GM19395 (cell line): ENCODE data around the gene ATP6V0E2.
A peak's percentile ranks its signal among the peaks of the same experiment; 100 is the strongest.
"Not testable (repeated sequence)": the region's sequence is repeated elsewhere in the genome, so short reads cannot be mapped to it uniquely, and the experiment has no call there.

ENCODE experiments used
- ATAC-seq: cut with Tn5 transposase; IDR thresholded peaks from one replicate; pipeline ENCODE4 v1.9.1; 2021; ENCODE audit warnings: mild to moderate bottlenecking, moderate library complexity; ENCODE audit not compliant: unreplicated experiment

The ATP6V0E2 gene

GRCh38 chr7:149873074-149873969 is at the start of gene ATP6V0E2:
TSS of gene ATP6V0E2 (plus strand) at chr7:149873969. CDS start at chr7:149874066, 97 bp downstream.
- ATAC-seq, result peak; percentile 87

GRCh38 chr7:149824301-149824741 is 49.4 kb upstream of the ATP6V0E2 start:
- no peak for ATAC-seq

GRCh38 chr7:149824748-149825566 is 48.8 kb upstream of the ATP6V0E2 start:
- ATAC-seq, result no peak

GRCh38 chr7:149825567-149826343 is 48.0 kb upstream of the ATP6V0E2 start:
- no peak for ATAC-seq

- ATAC-seq, result no peak
Observed at GRCh38 chr7:149826344-149827088, 47.3 kb upstream of the ATP6V0E2 start.

GRCh38 chr7:149827089-149827981 is 46.4 kb upstream of the ATP6V0E2 start:
- ATAC-seq, result no peak

GRCh38 chr7:149828357-149829309 is 45.1 kb upstream of the ATP6V0E2 start:
- ATAC-seq, result no peak

- ATAC-seq, result not testable (repeated sequence)
Observed at GRCh38 chr7:149830527-149830926, 43.2 kb upstream of the ATP6V0E2 start.

- no peak for ATAC-seq
Observed at GRCh38 chr7:149830997-149831740, 42.6 kb upstream of the ATP6V0E2 start.

- no peak for ATAC-seq
Observed at GRCh38 chr7:149831741-149832219, 42.0 kb upstream of the ATP6V0E2 start.

- no peak for ATAC-seq
Observed at GRCh38 chr7:149832332-149833041, 41.3 kb upstream of the ATP6V0E2 start.

GRCh38 chr7:149833495-149834130 is 40.2 kb upstream of the ATP6V0E2 start:
- no peak for ATAC-seq

- ATAC-seq, result no peak
Observed at GRCh38 chr7:149834601-149835000, 39.2 kb upstream of the ATP6V0E2 start.

GRCh38 chr7:149836434-149836833 is 37.3 kb upstream of the ATP6V0E2 start:
- ATAC-seq, result no peak

- ATAC-seq, result no peak
Observed at GRCh38 chr7:149837564-149838223, 36.1 kb upstream of the ATP6V0E2 start.
